Vagina (tissue), 2 donors: ENCODE measurements around the gene EFCAB6.

Source experiments
- CTCF ChIP-seq, 3 experiments: fragments of 450-650 bp in 2 of 3; fragments of 200-600 bp in 1 of 3; sonication (generic) in 1 of 3; IDR thresholded peaks; one replicate each; pipeline ENCODE4 v1.5.1; 2017 to 2019; ENCODE audit warnings: antibody characterized with exemption in 3 of 3, mild to moderate bottlenecking in 2 of 3, moderate library complexity in 2 of 3
- POLR2AphosphoS5 ChIP-seq, 2 donors: sonication (generic); formaldehyde crosslinking; IDR thresholded peaks; one replicate each; pipeline ENCODE4 v1.9.0; 2017; ENCODE audit warnings: antibody characterized with exemption in 2 of 2, mild to moderate bottlenecking in 2 of 2, low read depth in 1 of 2; ENCODE audit not compliant: insufficient read depth in 1 of 2

GRCh38 chr22:43844560-43845545, 32.7 kb upstream of the EFCAB6 start:
- no peak for TF ChIP-seq CTCF (IDR thresholded peaks at IDR 0.05)
- no peak for TF ChIP-seq POLR2AphosphoS5 (IDR thresholded peaks at IDR 0.05; ENCODE audit: insufficient read depth in 1 of 2, low read depth in 1 of 2)
